ENCODE results near the gene AJUBA.
A peak's percentile ranks its signal among the peaks of the same experiment; 100 is the strongest.
"Not testable (repeated sequence)": the region's sequence is repeated elsewhere in the genome, so short reads cannot be mapped to it uniquely, and the experiment has no call there.

AJUBA gene

GRCh38 chr14:23005451-23006187, 23.3 kb upstream of the AJUBA start:
- DNase-seq, result no peak

DNA sequence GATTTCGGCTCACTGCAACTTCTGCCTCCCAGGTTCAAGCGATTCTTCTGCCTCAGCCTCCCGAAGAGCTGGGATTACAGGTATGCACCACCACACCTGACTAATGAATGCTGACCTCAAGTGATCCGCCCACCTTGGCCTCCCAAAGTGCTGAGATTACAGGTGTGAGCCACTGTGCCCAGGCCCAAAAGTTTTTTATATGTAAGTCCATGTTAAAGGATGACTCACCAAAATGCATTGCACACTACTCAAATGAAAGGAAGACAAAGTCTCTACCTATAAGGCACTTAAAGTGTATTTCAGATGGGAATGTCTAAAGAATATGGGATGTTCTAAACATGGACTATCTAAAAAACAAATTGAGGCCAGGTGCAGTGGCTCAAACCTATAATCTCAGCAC, 21.9 kb upstream of the AJUBA start:
- not testable (repeated sequence) for DNase-seq

DNA sequence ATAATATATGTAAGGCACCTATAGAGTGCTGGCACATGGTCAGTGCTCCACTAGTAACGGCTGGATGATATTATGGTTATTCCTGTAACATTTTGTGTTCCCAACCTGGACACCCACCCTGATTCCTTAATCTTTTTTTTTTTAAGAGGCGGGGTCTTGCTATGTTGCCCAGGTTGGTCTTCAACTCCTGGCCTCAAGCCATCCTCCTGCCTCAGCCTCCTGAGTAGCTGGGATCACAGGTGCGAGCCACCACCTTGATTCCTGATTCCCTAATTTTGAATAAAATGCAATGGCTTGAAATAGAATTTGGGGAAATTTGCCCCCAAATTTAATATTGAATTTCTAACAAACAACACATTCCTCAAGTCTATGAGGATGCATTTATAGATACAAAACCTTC, 20.2 kb upstream of the AJUBA start:
- DNase-seq, result no peak

DNA sequence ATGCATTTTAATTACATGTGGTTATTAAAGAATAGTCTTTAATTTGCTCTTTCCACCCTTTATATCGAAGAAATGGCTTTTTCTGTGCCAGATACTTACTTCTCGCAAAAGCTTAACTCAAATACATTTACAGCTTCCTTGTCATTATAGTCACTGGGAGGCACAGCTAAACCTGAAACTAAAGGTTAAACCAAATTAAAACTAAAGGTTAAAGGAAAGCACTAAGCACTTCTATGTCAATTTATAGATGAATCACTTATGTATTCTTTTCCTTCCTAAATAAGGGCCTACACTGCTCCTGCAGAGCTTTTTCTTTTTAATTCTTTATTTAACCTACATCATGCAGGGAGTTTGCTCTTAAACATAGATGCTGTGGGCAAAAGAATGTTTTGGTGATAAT, 18.5 kb upstream of the AJUBA start:
- no peak for DNase-seq

- no peak for DNase-seq
Observed at GRCh38 chr14:22998329-22999012, 16.1 kb upstream of the AJUBA start.

GRCh38 chr14:22997676-22998323, 15.4 kb upstream of the AJUBA start:
- peak; percentile 53 for DNase-seq

GRCh38 chr14:22996768-22997654, 14.7 kb upstream of the AJUBA start:
- no peak for DNase-seq

GRCh38 chr14:22995889-22996625, 13.7 kb upstream of the AJUBA start:
- no peak for DNase-seq

- peak; percentile 16 for DNase-seq
Observed at GRCh38 chr14:22994762-22995275, 12.5 kb upstream of the AJUBA start.

- no peak for DNase-seq
Observed at GRCh38 chr14:22993517-22993916, 11.2 kb upstream of the AJUBA start.

GRCh38 chr14:22991852-22992251, 9.5 kb upstream of the AJUBA start:
- DNase-seq, result no peak

GRCh38 chr14:22987291-22987690, 4.9 kb upstream of the AJUBA start:
- DNase-seq, result no peak

GRCh38 chr14:22986508-22987054, 4.2 kb upstream of the AJUBA start:
- peak; percentile 77 for DNase-seq

DNA sequence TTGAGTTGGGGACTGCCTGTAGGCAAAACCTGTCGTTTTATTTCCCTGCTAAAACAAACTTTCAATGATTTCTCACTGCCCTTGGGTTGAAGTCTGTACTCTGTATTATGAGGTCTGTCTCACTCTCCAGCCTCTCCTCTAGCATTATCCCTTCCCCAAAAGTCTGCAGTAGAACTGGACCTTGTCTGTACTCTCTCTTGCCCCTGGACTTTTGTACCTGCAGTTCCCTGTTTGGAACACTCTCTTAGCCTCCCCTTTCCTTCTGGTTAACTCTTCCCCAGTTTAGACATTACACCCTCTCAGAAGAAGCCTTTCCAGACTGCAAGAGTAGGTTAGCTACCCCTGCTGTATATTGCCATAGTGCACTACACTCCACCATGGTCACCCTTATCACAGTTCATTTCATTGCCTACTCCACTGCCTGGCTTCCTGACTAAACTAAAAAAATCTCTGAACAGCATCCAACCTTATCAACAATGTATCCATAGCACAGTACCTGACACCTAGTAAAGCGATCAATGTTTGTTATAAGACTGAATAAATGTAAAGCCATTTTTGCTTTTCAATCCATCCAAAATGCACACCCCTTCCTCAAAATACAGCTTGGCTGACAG, 3.6 kb upstream of the AJUBA start:
- DNase-seq, result no peak

- DNase-seq, result no peak
Observed at GRCh38 chr14:22984959-22985658, 2.8 kb upstream of the AJUBA start.

DNA sequence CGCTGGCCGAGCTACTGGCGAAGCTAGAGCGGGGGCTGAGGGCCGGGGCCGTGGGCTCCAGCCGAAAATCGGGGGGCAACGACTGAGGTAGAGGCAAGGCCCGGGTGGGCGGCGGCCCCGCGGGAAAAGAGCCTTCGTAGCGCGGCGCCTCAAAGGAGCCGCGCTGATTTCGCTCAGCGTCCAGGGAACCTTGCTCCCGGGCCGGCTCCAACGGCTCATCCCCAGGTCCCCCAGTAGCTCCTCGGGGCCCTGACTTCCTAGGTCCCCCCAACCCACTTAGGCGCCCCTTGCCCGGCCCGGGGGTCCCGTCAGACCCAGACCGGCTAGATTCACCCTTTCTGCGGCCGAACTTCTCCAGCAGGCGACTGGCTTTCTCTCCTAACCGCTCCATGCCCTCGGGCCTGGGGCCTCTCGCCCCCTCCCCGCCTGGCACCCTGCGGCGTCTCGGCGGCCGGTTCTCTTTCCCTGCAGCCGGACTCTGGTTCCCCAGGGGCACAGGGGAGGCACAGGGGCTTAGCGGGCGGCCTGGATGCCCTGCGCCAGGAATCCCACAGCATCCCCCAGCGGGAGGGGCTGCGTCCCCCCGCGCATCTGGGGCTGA, 375 bp downstream of the AJUBA start:
- no peak for DNase-seq

- no peak for DNase-seq
Observed at GRCh38 chr14:22981090-22981875, 1.1 kb downstream of the AJUBA start.

DNA sequence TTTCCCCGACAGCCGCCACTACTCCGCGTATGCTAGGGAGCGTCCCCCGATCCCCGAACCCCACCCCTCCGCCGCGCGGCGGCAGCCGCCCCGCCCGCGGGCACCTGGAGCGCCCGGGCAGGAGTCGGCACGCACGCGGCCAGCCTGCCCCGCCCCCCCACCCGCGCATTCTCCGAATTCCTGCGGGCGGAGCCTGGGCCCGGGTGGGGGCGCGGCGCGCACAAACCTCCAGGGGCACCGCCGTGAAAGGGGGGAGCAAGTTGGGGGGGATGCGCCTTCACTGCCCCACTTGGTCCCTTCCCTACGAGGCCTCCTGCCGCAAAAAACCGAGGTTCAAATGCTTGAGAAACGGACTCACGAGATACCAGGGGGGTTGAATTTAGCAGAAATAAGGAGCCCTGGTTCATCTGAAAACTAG, 1.7 kb downstream of the AJUBA start:
- no peak for DNase-seq

- DNase-seq, result no peak
Observed at GRCh38 chr14:22979748-22980392, 2.5 kb downstream of the AJUBA start.

Measured in NCI-H1092 (cell line).